Testis (tissue), 3 donors: ENCODE data around the gene CAMK2B. TPM values are rescaled to one million over a fixed set of nuclear protein-coding genes. Genes with fewer than 3 reads are reported as not detected.

Experiments
- DNase-seq: peaks from one replicate; pipeline ENCODE4 v3.0.0-alpha.2; 2019
- H3K27ac ChIP-seq, 2 donors: fragments of 200-600 bp; sonication (generic); one replicate each; pipeline ENCODE4 v1.5.1; 2019
- H3K27me3 ChIP-seq: fragments of 200-600 bp; sonication (generic); one replicate; pipeline ENCODE4 v1.5.1; 2019
- H3K36me3 ChIP-seq: fragments of 200-600 bp; sonication (generic); one replicate; pipeline ENCODE4 v1.5.1; 2017; ENCODE audit warnings: low read depth; ENCODE audit errors: missing control alignments
- H3K4me1 ChIP-seq: fragments of 200-600 bp; sonication (generic); one replicate; pipeline ENCODE4 v1.5.1; 2019
- H3K4me3 ChIP-seq, 2 donors: fragments of 200-600 bp; sonication (generic); one replicate each; pipeline ENCODE4 v1.5.1; 2017 to 2019
- H3K9me3 ChIP-seq: fragments of 200-600 bp; sonication (generic); one replicate; pipeline ENCODE4 v1.5.1; 2017
- CTCF ChIP-seq, 3 experiments: fragments of 450-650 bp in 2 of 3; fragments of 200-600 bp in 1 of 3; sonication (generic) in 1 of 3; IDR thresholded peaks; one replicate each; pipeline ENCODE4 v1.5.1; 2016 to 2019; ENCODE audit warnings: antibody characterized with exemption in 3 of 3, mild to moderate bottlenecking in 2 of 3, moderate library complexity in 1 of 3
- POLR2A ChIP-seq: fragments of 450-650 bp; IDR thresholded peaks from one replicate; pipeline ENCODE4 v1.6.1; 2017; ENCODE audit warnings: antibody characterized with exemption, mild to moderate bottlenecking, moderate library complexity
- WGBS, 2 donors: methylation state at CpG; one replicate each; pipeline ENCODE4 v1.1.5; 2018; 5-methylcytosine and 5-hydroxymethylcytosine counted together
- intact Hi-C: fragments of 100-400 bp; cut with DNase I; formaldehyde crosslinking; loops from one replicate; pipeline ENCODE4 v1.15.1; 2023; ENCODE audit warnings: low total_unique reads
- polyA plus RNA-seq: library from polyadenylated mRNA; stranded (reverse); fragments of 350-450 nt; fragmentation: Illumina TruSeq; extraction: RNeasy Lipid Tissue Mini Kit (QIAGEN cat#74804); gene quantifications from one replicate; pipeline ENCODE4 v1.2.3, GENCODE V29; 2014; ENCODE audit warnings: low read depth, low replicate concordance; ENCODE audit not compliant: insufficient read depth
- total RNA-seq, 2 donors: library from RNA; depleted of rRNA; stranded (reverse); fragments of >200 nt; gene quantifications; one replicate each; pipeline ENCODE4 v1.2.3, GENCODE V29; 2016

Gene CAMK2B
- total and polyA plus RNA-seq, 3 donors from 2014 or later, result 4.0 to 12.5 (median 12.1) TPM

- Histone ChIP-seq H3K36me3 (no peaks in the 10 kb centered on the region), H3K4me1 (no peaks in the 10 kb centered on the region), H3K4me3 (no peak overlapping the region), H3K27ac (no peak overlapping the region), H3K27me3 (no peaks in the 10 kb centered on the region), H3K9me3 (no peaks in the 10 kb centered on the region)
- DNase-seq, result no peak
- intact Hi-C loops, result no loop called here
- no peak for TF ChIP-seq CTCF (IDR thresholded peaks at IDR 0.05)
- TF ChIP-seq POLR2A, result no peak
- WGBS, 2 donors, result 81 to 84% methylated on average over 14 to 29 of the region's 29 CpGs
These were observed 96.6 kb downstream of the CAMK2B start for GRCh38 chr7:44228571-44229350.

DNA sequence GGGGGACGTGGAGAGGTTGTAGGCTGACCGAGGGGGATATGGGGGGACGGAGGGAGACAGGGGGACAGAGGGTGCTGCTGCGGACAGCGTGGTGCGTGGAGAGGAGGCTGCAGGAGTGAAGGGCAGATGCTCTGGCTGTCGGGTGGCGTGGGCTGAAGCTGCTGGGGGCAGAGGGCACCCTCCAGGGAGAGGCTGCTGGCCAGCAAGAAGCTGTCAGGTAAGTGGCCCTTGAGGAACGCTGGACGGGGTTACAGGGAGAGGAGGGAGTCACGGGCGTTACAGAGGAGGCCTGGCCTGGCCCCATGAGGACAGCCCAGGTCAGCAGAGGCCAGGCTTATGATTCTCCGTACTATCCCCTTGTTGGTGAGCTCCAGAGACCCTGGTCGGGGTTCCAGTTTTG lies 97.5 kb downstream of the CAMK2B start:
- H3K27ac ChIP-seq, result no peak overlapping the region
- H3K36me3 ChIP-seq, result no peaks in the 10 kb centered on the region
- no peak overlapping the region for H3K4me3 ChIP-seq
- 81 to 86% methylated on average over 13 to 14 of the region's 14 CpGs for WGBS, 2 donors
- intact Hi-C loops, result no loop called here
- DNase-seq, result no peak
- no peaks in the 10 kb centered on the region for H3K4me1 ChIP-seq
- TF ChIP-seq CTCF (IDR thresholded peaks at IDR 0.05), result no peak
- TF ChIP-seq POLR2A, result no peak
- no peaks in the 10 kb centered on the region for H3K9me3 ChIP-seq
- no peaks in the 10 kb centered on the region for H3K27me3 ChIP-seq

- DNase-seq, result no peak
- intact Hi-C loops, result no loop called here
- no peak for TF ChIP-seq POLR2A
- TF ChIP-seq CTCF (IDR thresholded peaks at IDR 0.05), result no peak
- H3K4me3 ChIP-seq, result no peak overlapping the region
- H3K36me3 ChIP-seq, result no peaks in the 10 kb centered on the region
- no peak overlapping the region for H3K27ac ChIP-seq
- H3K4me1 ChIP-seq, result no peaks in the 10 kb centered on the region
- no peaks in the 10 kb centered on the region for H3K9me3 ChIP-seq
- 55 to 60% methylated on average over 8 to 17 of the region's 17 CpGs for WGBS, 2 donors
- no peaks in the 10 kb centered on the region for H3K27me3 ChIP-seq
These were observed 99.0 kb downstream of the CAMK2B start for GRCh38 chr7:44226396-44226753.

DNA sequence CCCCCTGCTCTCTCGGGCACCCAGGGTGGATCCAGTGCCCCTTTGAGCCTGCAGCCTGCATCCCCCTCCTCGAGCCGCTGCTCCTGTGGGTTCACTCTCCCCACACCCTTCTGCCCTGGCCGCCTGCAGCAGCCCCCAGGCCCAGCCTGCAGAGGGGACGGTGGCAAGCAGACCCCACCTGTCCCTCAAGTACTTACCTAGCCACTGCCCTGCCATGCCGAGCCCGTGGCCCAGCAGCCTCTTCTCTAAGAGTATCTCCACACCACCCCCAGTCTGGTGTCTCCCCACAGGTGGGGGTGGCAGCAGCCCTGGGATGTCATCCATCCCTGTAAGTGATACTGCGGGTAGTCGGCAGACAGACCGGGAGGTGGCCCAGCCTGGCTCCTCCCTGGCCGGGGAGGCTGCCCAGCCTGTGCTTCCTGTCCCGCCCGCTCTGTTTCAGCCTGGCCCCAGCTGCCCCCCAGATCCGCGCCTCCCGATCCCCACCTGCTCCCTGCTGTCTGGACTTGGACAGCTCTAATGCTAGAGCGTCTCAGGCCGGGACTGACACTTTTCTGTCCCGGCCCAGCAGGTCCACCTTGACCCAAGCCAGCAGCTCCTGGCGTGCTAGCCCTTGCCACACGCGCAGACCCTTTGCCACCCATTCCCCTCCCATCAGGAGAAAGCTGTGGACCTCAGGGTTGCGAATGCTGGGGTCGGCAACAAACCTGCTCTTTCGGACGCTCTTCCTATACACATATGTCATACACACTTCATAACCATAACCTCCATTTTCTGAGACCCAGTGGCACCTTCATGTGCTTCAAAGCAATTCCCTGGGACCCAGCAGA lies 99.6 kb downstream of the CAMK2B start:
- WGBS, 2 donors, result 72 to 73% methylated on average over 26 of the region's 26 CpGs
- intact Hi-C loops, result no loop called here
- TF ChIP-seq CTCF (IDR thresholded peaks at IDR 0.05) (no peak), POLR2A (no peak)

More for the DNA sequence above, 99.6 kb downstream of the CAMK2B start:
- Histone ChIP-seq H3K27ac (no peak overlapping the region), H3K36me3 (no peaks in the 10 kb centered on the region), H3K4me1 (no peaks in the 10 kb centered on the region), H3K27me3 (no peaks in the 10 kb centered on the region), H3K9me3 (no peaks in the 10 kb centered on the region), H3K4me3 (no peak overlapping the region)
- no peak for DNase-seq
